Measurements from ENCODE around the gene MAD2L1BP.
"Not testable (repeated sequence)": the region's sequence is repeated elsewhere in the genome, so short reads cannot be mapped to it uniquely, and the experiment has no call there.

Gene MAD2L1BP

GRCh38 chr6:43635387-43636307, at the start of gene MAD2L1BP:
Gene MAD2L1BP (plus strand): TSS chr6:43635840. CDS start chr6:43635876, 36 bp downstream.
- peak; percentile 88 for DNase-seq (ENCODE audit: low read depth)

GRCh38 chr6:43588194-43588593, 47.4 kb upstream of the MAD2L1BP start:
- no peak for DNase-seq (ENCODE audit: low read depth)

- not testable (repeated sequence) for DNase-seq (ENCODE audit: low read depth)
Measured at GRCh38 chr6:43589564-43589963, 46.1 kb upstream of the MAD2L1BP start.

GRCh38 chr6:43593938-43594337, 41.7 kb upstream of the MAD2L1BP start:
- DNase-seq (ENCODE audit: low read depth) = no peak

- DNase-seq (ENCODE audit: low read depth) = no peak
Measured at GRCh38 chr6:43600595-43600994, 35.0 kb upstream of the MAD2L1BP start.

GRCh38 chr6:43604174-43604573, 31.5 kb upstream of the MAD2L1BP start:
- DNase-seq (ENCODE audit: low read depth) = no peak

- no peak for DNase-seq (ENCODE audit: low read depth)
Measured at GRCh38 chr6:43606019-43606418, 29.6 kb upstream of the MAD2L1BP start.

GRCh38 chr6:43608310-43608763, 27.3 kb upstream of the MAD2L1BP start:
- DNase-seq (ENCODE audit: low read depth) = peak; percentile 29

GRCh38 chr6:43608807-43609206, 26.8 kb upstream of the MAD2L1BP start:
- DNase-seq (ENCODE audit: low read depth) = no peak

- DNase-seq (ENCODE audit: low read depth) = no peak
Measured at GRCh38 chr6:43609402-43609801, 26.2 kb upstream of the MAD2L1BP start.

GRCh38 chr6:43610431-43610830, 25.2 kb upstream of the MAD2L1BP start:
- DNase-seq (ENCODE audit: low read depth) = no peak

- DNase-seq (ENCODE audit: low read depth) = no peak
Measured at GRCh38 chr6:43613721-43614395, 21.8 kb upstream of the MAD2L1BP start.

GRCh38 chr6:43614396-43614730, 21.3 kb upstream of the MAD2L1BP start:
- DNase-seq (ENCODE audit: low read depth) = no peak

- no peak for DNase-seq (ENCODE audit: low read depth)
Measured at GRCh38 chr6:43616725-43617472, 18.7 kb upstream of the MAD2L1BP start.

- no peak for DNase-seq (ENCODE audit: low read depth)
Measured at GRCh38 chr6:43621078-43621835, 14.4 kb upstream of the MAD2L1BP start.

- no peak for DNase-seq (ENCODE audit: low read depth)
Measured at GRCh38 chr6:43621836-43622180, 13.8 kb upstream of the MAD2L1BP start.

- DNase-seq (ENCODE audit: low read depth) = no peak
Measured at GRCh38 chr6:43622541-43622940, 13.1 kb upstream of the MAD2L1BP start.

- DNase-seq (ENCODE audit: low read depth) = no peak
Measured at GRCh38 chr6:43623880-43624785, 11.5 kb upstream of the MAD2L1BP start.

GRCh38 chr6:43624786-43625288, 10.8 kb upstream of the MAD2L1BP start:
- DNase-seq (ENCODE audit: low read depth) = no peak

- no peak for DNase-seq (ENCODE audit: low read depth)
Measured at GRCh38 chr6:43625393-43625992, 10.1 kb upstream of the MAD2L1BP start.

Data from stimulated activated CD8-positive, alpha-beta memory T cell treated with anti-CD3 and anti-CD28 coated beads, Interleukin-15, amount 100 ng/mL, for 24 hours (primary cell).